NCI-H1048 (cell line): ENCODE data around the gene COG2.
"Not testable (repeated sequence)": the region's sequence is repeated elsewhere in the genome, so short reads cannot be mapped to it uniquely, and the experiment has no call there.

ENCODE experiments used
- DNase-seq: peaks from one replicate; lab custom pipeline; 2025; lab: John Stamatoyannopoulos, UW

COG2 gene

GRCh38 chr1:230715510-230715909 lies 73.2 kb downstream of the COG2 start:
- DNase-seq: no peak

- not testable (repeated sequence) for DNase-seq
Measured at GRCh38 chr1:230716453-230716852, 74.2 kb downstream of the COG2 start.

- no peak for DNase-seq
Measured at GRCh38 chr1:230717251-230717650, 75.0 kb downstream of the COG2 start.

GRCh38 chr1:230721849-230722522 lies 79.7 kb downstream of the COG2 start:
- not testable (repeated sequence) for DNase-seq

GRCh38 chr1:230725256-230726012 lies 83.2 kb downstream of the COG2 start:
- DNase-seq: no peak

GRCh38 chr1:230728710-230729392 lies 86.6 kb downstream of the COG2 start:
- DNase-seq: no peak

GRCh38 chr1:230730977-230731376 lies 88.7 kb downstream of the COG2 start:
- DNase-seq: no peak

GRCh38 chr1:230735447-230735846 lies 93.2 kb downstream of the COG2 start:
- no peak for DNase-seq

- no peak for DNase-seq
Measured at GRCh38 chr1:230737622-230738262, 95.5 kb downstream of the COG2 start.

GRCh38 chr1:230739564-230740290 lies 97.4 kb downstream of the COG2 start:
- DNase-seq: no peak
